Neural cell (in vitro differentiated cells): Measurements from ENCODE around the gene UBE2O. TPM values are rescaled to one million over a fixed set of nuclear protein-coding genes. Genes with fewer than 3 reads are reported as not detected.

Experiments used
- H2AFZ ChIP-seq: fragments of 200-600, 300-800 bp; sonication (generic), shearing (Covaris generic); 2 replicates; pipeline ENCODE4 v1.6.0; 2014; ENCODE audit warnings: low read depth, mild to moderate bottlenecking, antibody characterized with exemption, low read length, moderate library complexity
- H3F3A ChIP-seq: fragments of 200-600 bp; shearing (Covaris generic); 2 replicates; pipeline ENCODE4 v1.6.1; 2016; ENCODE audit warnings: mild to moderate bottlenecking, moderate library complexity, mixed read lengths, antibody characterized with exemption, low read length; ENCODE audit not compliant: insufficient read depth, poor library complexity, severe bottlenecking
- H3K27ac ChIP-seq: fragments of 200-600, 300-800 bp; sonication (generic), shearing (Covaris generic); 2 replicates; pipeline ENCODE4 v1.5.1; 2014; ENCODE audit warnings: mild to moderate bottlenecking, low read length, moderate library complexity
- H3K27me3 ChIP-seq: fragments of 300-800, 200-600 bp; sonication (generic), shearing (Covaris generic); 2 replicates; pipeline ENCODE4 v1.6.0; 2014; ENCODE audit warnings: mild to moderate bottlenecking, low read depth, low read length, moderate library complexity; ENCODE audit not compliant: insufficient read depth
- H3K36me3 ChIP-seq: fragments of 300-800, 200-600 bp; sonication (generic), shearing (Covaris generic); 2 replicates; pipeline ENCODE4 v1.5.1; 2014; ENCODE audit warnings: mild to moderate bottlenecking, antibody characterized with exemption, low read length, moderate library complexity; ENCODE audit not compliant: insufficient read depth
- H3K4me2 ChIP-seq: fragments of 300-800, 200-600 bp; sonication (generic), shearing (Covaris generic); 2 replicates; pipeline ENCODE4 v1.6.0; 2014; ENCODE audit warnings: mild to moderate bottlenecking, low read length
- H3K4me3 ChIP-seq: fragments of 300-800, 200-600 bp; sonication (generic), shearing (Covaris generic); 2 replicates; pipeline ENCODE4 v1.5.1; 2014; ENCODE audit warnings: mild to moderate bottlenecking, low read length, moderate library complexity
- H3K79me2 ChIP-seq: fragments of 200-600 bp; shearing (Covaris generic); replicated peaks from 2 replicates; pipeline ENCODE4 v1.6.0; 2014; ENCODE audit warnings: mild to moderate bottlenecking, low read length, moderate library complexity; ENCODE audit not compliant: insufficient read depth
- H3K9ac ChIP-seq: fragments of 300-800, 200-600 bp; sonication (generic), shearing (Covaris generic); 2 replicates; pipeline ENCODE4 v1.6.1; 2016; ENCODE audit warnings: mild to moderate bottlenecking, low read length, mixed read lengths
- H3K9me2 ChIP-seq: fragments of 200-600 bp; shearing (Covaris generic); 2 replicates; pipeline ENCODE4 v1.6.1; 2016; ENCODE audit warnings: mild to moderate bottlenecking, low read length, mixed read lengths; ENCODE audit not compliant: insufficient read depth
- H3K9me3 ChIP-seq: fragments of 200-600, 300-800 bp; sonication (generic), shearing (Covaris generic); 2 replicates; pipeline ENCODE4 v1.6.1; 2016; ENCODE audit warnings: mild to moderate bottlenecking, mixed run types, low read length, moderate library complexity, mixed read lengths
- H4K20me1 ChIP-seq: fragments of 200-600 bp; shearing (Covaris generic); 2 replicates; pipeline ENCODE4 v1.6.1; 2016; ENCODE audit warnings: mild to moderate bottlenecking, mixed run types; ENCODE audit not compliant: insufficient read depth
- CTCF ChIP-seq: fragments of 450-650 bp; IDR thresholded peaks from 2 replicates; pipeline ENCODE4 v1.5.1; 2014; ENCODE audit warnings: antibody characterized with exemption, mild to moderate bottlenecking, moderate library complexity; ENCODE audit not compliant: poor library complexity, severe bottlenecking
- EP300 ChIP-seq: fragments of 450-650 bp; conservative IDR thresholded peaks from 2 replicates; pipeline ENCODE4 v1.6.1; 2014; ENCODE audit warnings: antibody characterized with exemption, mild to moderate bottlenecking, moderate library complexity; ENCODE audit not compliant: poor library complexity, severe bottlenecking
- EZH2 ChIP-seq: fragments of 200-600, 300-800 bp; shearing (Covaris generic), sonication (generic); IDR thresholded peaks from 2 replicates; pipeline ENCODE4 v1.6.1; 2014; ENCODE audit warnings: antibody characterized with exemption, low read length, borderline replicate concordance, mild to moderate bottlenecking; ENCODE audit not compliant: insufficient read depth, poor library complexity, severe bottlenecking
- MXI1 ChIP-seq: fragments of 450-650 bp; conservative IDR thresholded peaks from 2 replicates; pipeline ENCODE4 v1.6.1; 2014; ENCODE audit warnings: antibody characterized with exemption, mild to moderate bottlenecking; ENCODE audit not compliant: poor library complexity, severe bottlenecking
- POLR2AphosphoS5 ChIP-seq: IDR thresholded peaks from 2 replicates; pipeline ENCODE4 v1.6.1; 2012
- RAD21 ChIP-seq: fragments of 450-650 bp; conservative IDR thresholded peaks from 2 replicates; pipeline ENCODE4 v1.6.1; 2014; ENCODE audit warnings: antibody characterized with exemption, mild to moderate bottlenecking, moderate library complexity
- SMC3 ChIP-seq: fragments of 450-650 bp; conservative IDR thresholded peaks from 2 replicates; pipeline ENCODE4 v1.6.1; 2014; ENCODE audit warnings: antibody characterized with exemption, mild to moderate bottlenecking, moderate library complexity; ENCODE audit not compliant: poor library complexity
- TAF1 ChIP-seq: IDR thresholded peaks from 2 replicates; pipeline ENCODE4 v1.6.1; 2012; ENCODE audit warnings: low read depth
- polyA plus RNA-seq: library from polyadenylated mRNA; depleted of rRNA; stranded (reverse); fragments of >200 nt; gene quantifications from 2 replicates; pipeline ENCODE4 v1.2.3, GENCODE V29; 2014
- TF ChIP-seq, protein P1 (sequence below): IDR thresholded peaks from 2 replicates; pipeline ENCODE4 v1.6.1; 2012; ENCODE audit warnings: borderline replicate concordance

Gene UBE2O
- polyA plus RNA-seq, 1 donor from 2014 or later = 28.0 TPM

- no peak overlapping the region for H3K4me2 ChIP-seq
- no peak for TF ChIP-seq POLR2AphosphoS5
- no peak for TF ChIP-seq RAD21
- TF ChIP-seq CTCF = no peak
- no peaks in the 10 kb centered on the region for H3K9me2 ChIP-seq
- H3K27me3 ChIP-seq = no peaks in the 10 kb centered on the region
- H3K9me3 ChIP-seq = no peaks in the 10 kb centered on the region
- no peaks in the 10 kb centered on the region for H3K79me2 ChIP-seq
- H4K20me1 ChIP-seq = no peaks in the 10 kb centered on the region
- H3F3A ChIP-seq = no peaks in the 10 kb centered on the region
- no peak overlapping the region for H3K9ac ChIP-seq
- H3K36me3 ChIP-seq = no peaks in the 10 kb centered on the region
- H2AFZ ChIP-seq = no peak overlapping the region
- no peak overlapping the region for H3K27ac ChIP-seq
- no peak overlapping the region for H3K4me3 ChIP-seq
These were observed 37.3 kb upstream of the UBE2O start for GRCh38 chr17:76490112-76490710.

DNA sequence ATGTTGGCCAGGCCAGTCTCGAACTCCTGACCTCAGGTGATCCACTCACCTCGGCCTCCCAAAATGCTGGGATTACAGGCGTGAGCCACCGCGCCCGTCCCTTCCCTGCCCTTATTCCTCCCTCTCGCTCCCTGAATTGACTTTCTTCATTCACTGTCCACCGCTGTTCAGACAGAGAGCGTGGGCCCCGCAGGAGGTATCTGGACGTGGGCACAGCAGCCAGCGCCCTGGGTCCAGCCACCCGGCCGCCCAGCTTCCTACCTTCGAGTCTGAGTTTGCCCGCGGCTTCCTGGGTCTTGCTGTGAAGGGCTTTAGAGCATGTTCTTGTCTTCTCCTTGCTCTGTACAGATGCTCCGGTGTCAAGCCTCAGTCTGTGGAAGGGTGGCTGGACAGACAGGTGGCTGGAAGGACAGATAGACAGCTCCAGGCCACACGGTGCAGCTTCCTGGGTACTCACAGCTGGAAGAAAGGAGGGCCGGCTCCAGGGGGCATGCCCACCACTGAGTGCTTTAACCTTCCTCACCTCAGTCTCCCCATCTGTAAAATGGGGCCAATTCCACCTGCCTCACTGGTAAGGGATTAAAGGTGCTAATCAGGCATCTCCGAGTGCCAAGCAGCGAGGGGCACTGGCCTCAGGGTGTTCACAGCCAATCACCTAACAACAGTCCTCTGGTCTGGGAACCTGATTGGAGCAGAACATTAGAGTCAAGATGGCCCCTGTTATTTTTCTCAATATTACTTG lies 34.7 kb upstream of the UBE2O start:
- no peaks in the 10 kb centered on the region for H3K9me2 ChIP-seq
- no peak overlapping the region for H3K4me3 ChIP-seq
- H3K27ac ChIP-seq = no peak overlapping the region
- no peak overlapping the region for H2AFZ ChIP-seq
- no peaks in the 10 kb centered on the region for H3K9me3 ChIP-seq
- H3F3A ChIP-seq = no peaks in the 10 kb centered on the region
- TF ChIP-seq, protein P1, sequence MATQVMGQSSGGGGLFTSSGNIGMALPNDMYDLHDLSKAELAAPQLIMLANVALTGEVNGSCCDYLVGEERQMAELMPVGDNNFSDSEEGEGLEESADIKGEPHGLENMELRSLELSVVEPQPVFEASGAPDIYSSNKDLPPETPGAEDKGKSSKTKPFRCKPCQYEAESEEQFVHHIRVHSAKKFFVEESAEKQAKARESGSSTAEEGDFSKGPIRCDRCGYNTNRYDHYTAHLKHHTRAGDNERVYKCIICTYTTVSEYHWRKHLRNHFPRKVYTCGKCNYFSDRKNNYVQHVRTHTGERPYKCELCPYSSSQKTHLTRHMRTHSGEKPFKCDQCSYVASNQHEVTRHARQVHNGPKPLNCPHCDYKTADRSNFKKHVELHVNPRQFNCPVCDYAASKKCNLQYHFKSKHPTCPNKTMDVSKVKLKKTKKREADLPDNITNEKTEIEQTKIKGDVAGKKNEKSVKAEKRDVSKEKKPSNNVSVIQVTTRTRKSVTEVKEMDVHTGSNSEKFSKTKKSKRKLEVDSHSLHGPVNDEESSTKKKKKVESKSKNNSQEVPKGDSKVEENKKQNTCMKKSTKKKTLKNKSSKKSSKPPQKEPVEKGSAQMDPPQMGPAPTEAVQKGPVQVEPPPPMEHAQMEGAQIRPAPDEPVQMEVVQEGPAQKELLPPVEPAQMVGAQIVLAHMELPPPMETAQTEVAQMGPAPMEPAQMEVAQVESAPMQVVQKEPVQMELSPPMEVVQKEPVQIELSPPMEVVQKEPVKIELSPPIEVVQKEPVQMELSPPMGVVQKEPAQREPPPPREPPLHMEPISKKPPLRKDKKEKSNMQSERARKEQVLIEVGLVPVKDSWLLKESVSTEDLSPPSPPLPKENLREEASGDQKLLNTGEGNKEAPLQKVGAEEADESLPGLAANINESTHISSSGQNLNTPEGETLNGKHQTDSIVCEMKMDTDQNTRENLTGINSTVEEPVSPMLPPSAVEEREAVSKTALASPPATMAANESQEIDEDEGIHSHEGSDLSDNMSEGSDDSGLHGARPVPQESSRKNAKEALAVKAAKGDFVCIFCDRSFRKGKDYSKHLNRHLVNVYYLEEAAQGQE = no peak
- TF ChIP-seq CTCF = no peak
- TF ChIP-seq RAD21 = no peak
- no peak for TF ChIP-seq POLR2AphosphoS5
- no peak for TF ChIP-seq MXI1
- TF ChIP-seq EZH2 = no peak
- no peak for TF ChIP-seq TAF1
- TF ChIP-seq EP300 = no peak
- TF ChIP-seq SMC3 = no peak
- no peaks in the 10 kb centered on the region for H3K27me3 ChIP-seq
- no peaks in the 10 kb centered on the region for H3K79me2 ChIP-seq
- no peak overlapping the region for H3K4me2 ChIP-seq
- H4K20me1 ChIP-seq = no peaks in the 10 kb centered on the region
- no peak overlapping the region for H3K9ac ChIP-seq
- no peaks in the 10 kb centered on the region for H3K36me3 ChIP-seq
